A549 treated with CORT108297 at 1 μM for 4 hours (cell line): ENCODE measurements around the gene GZMM. TPM values are rescaled to one million over a fixed set of nuclear protein-coding genes. Genes with fewer than 3 reads are reported as not detected.

Source experiments
- total RNA-seq: library from RNA; stranded (reverse); fragments of 200-300 nt; extraction: Qiagen RNA extraction; gene quantifications from 5 replicates; pipeline ENCODE4 v1.2.3, GENCODE V29; 2022

The GZMM gene
- total RNA-seq, result 0.15 to 0.57 TPM (median 0.36 TPM) in 5 replicates

GRCh38 chr19:543910-544608, at the start of gene GZMM:
GZMM (plus strand) TSS chr19:544053; CDS start chr19:544072, 19 bp downstream.

GRCh38 chr19:496112-496665, 47.7 kb upstream of the GZMM start, which contains the start of gene MADCAM1:
MADCAM1 (plus strand) TSS chr19:496486; CDS start chr19:496500, 14 bp downstream.

DNA sequence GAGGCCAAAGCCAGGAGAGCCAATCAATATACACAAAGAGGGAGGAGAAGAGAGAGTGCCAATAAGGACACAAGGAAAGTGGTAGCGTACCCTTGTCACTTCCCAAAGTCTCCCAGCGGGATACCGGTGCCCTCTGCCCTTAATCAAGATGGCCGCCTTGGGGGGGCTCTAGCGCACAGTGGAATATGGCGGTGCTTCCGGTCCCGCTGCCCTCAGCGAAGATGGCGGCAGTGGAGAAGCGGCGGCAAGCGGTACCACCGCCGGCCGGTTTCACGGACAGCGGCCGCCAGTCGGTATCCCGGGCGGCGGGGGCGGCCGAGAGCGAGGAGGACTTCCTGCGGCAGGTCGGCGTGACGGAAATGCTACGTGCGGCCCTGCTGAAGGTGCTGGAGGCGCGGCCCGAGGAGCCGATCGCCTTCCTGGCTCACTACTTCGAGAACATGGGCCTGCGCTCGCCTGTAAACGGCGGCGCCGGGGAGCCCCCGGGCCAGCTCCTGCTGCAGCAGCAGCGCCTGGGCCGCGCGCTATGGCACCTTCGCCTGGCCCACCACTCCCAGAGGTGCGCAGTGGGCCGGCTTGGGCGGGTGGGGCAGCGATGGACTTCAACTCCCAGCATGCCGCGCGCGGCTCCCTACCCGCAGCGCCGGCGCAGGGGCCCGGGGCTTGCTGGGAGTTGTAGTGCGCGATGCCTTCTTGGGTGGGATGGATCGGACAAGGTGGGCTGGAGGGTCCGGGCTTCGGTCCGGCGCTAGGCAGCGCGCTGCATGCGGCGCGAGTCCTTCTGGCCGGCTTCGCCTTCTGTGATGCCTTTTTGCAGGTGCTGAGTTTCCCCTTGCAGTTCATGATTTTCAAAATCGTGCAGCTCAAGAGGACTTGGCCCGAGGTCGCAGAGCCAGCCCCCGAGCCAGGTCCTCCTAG, 36.3 kb upstream of the GZMM start, which contains the start of gene TPGS1:
Gene TPGS1, plus strand, starts transcription at position 212 of the 918 bp plus-strand sequence. Its CDS starts 10 bp downstream, at position 222.

DNA sequence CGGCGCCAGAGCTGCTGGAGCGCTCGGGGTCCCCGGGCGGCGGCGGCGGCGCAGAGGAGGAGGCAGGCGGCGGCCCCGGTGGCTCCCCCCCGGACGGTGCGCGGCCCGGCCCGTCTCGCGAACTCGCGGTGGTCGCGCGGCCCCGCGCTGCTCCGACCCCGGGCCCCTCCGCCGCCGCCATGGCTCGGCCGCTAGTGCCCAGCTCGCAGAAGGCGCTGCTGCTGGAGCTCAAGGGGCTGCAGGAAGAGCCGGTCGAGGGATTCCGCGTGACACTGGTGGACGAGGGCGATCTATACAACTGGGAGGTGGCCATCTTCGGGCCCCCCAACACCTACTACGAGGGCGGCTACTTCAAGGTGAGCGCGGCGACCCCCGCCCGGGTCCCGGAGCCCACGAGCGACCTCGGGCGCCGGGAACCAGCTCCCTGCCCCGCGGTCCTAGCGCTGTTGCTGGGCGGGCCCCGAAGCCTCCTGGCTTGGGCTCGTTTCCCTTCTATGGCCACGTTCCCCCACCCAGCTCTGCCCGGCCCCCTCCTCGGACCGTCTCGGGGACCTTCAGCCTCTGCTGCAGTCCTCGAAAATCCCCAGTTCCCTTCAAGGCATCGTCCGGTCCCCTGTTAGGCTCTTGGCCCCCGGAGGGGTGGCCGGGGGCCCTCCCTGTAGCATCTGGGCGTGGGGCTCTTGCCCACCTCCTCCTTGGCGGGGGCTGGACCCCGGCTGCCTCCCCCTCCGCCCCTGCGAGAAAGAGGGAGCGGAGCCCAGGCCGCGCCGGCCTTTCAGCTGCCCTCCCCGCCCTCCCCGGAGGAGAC, 11.9 kb upstream of the GZMM start, which contains the start of gene CDC34:
Gene CDC34, plus strand, starts transcription at position 8 of the 808 bp plus-strand sequence. Its CDS starts 172 bp downstream, at position 180.

GRCh38 chr19:572140-572742, 28.4 kb downstream of the GZMM start, which contains the start of gene BSG:
BSG (plus strand) TSS chr19:572596; CDS start chr19:572635, 39 bp downstream.

DNA sequence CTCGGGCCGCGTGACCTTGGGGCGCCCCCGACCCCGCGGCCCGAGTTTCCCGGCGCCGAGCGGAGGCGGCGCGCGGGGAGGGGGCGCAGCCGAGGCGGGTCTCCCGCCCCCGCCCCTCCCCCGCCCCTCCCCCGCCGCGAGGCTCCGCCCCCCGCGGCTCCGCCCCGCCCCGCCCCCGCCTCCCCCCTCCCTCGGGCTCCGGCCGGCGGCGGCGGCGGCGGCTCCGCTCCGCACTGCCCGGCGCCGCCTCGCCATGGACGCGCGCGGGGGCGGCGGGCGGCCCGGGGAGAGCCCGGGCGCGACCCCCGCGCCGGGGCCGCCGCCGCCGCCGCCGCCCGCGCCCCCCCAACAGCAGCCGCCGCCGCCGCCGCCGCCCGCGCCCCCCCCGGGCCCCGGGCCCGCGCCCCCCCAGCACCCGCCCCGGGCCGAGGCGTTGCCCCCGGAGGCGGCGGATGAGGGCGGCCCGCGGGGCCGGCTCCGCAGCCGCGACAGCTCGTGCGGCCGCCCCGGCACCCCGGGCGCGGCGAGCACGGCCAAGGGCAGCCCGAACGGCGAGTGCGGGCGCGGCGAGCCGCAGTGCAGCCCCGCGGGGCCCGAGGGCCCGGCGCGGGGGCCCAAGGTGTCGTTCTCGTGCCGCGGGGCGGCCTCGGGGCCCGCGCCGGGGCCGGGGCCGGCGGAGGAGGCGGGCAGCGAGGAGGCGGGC, 46.0 kb downstream of the GZMM start, which contains the start of gene HCN2:
Gene HCN2, plus strand, starts transcription at position 189 of the 703 bp plus-strand sequence. Its CDS starts 65 bp downstream, at position 254.

Other genes starting within 250 kb of the GZMM start
- 14.9 to 22.8 TPM (median 21.9 TPM) in 5 replicates for gene MIER2, start 199.3 kb upstream of the GZMM start, total RNA-seq
- gene C2CD4C, start 134.9 kb upstream of the GZMM start, total RNA-seq, result 0.25 to 0.59 TPM (median 0.54 TPM) in 5 replicates
- 0.52 to 1.4 TPM (median 1.1 TPM) in 5 replicates for gene SHC2, start 83.0 kb upstream of the GZMM start, total RNA-seq
- 0.23 to 0.39 TPM (median 0.33 TPM) in 5 replicates for gene MADCAM1, start 47.6 kb upstream of the GZMM start, total RNA-seq
- 8.1 to 17.5 TPM (median 17.2 TPM) in 5 replicates for gene TPGS1, start 36.6 kb upstream of the GZMM start, total RNA-seq
- 67.1 to 108 TPM (median 103 TPM) in 5 replicates for gene CDC34, start 12.3 kb upstream of the GZMM start, total RNA-seq
- 715 to 760 TPM (median 743 TPM) in 5 replicates for gene BSG, start 28.5 kb downstream of the GZMM start, total RNA-seq
- gene HCN2, start 45.8 kb downstream of the GZMM start, total RNA-seq, result 27.2 to 45.0 TPM (median 40.3 TPM) in 5 replicates
- gene POLRMT, start 89.5 kb downstream of the GZMM start, total RNA-seq, result 68.3 to 100 TPM (median 97.9 TPM) in 5 replicates
- 0.22 to 1.2 TPM (median 0.76 TPM) in 5 replicates for gene FGF22, start 95.8 kb downstream of the GZMM start, total RNA-seq
- gene RNF126, start 119.2 kb downstream of the GZMM start, total RNA-seq, result 45.1 to 75.9 TPM (median 71.8 TPM) in 5 replicates
- gene FSTL3, start 132.3 kb downstream of the GZMM start, total RNA-seq, result 153 to 212 TPM (median 193 TPM) in 5 replicates
- gene PRSS57, start 151.4 kb downstream of the GZMM start, total RNA-seq, result 0.13 TPM in 1 of 5 replicates, not detected in the others
- 11.5 to 17.8 TPM (median 15.2 TPM) in 5 replicates for gene PALM, start 164.9 kb downstream of the GZMM start, total RNA-seq
- gene MISP, start 207.1 kb downstream of the GZMM start, total RNA-seq, result 76.4 to 104 TPM (median 97.4 TPM) in 5 replicates